ENCODE data around the gene AATF. TPM values are rescaled to one million over a fixed set of nuclear protein-coding genes. Genes with fewer than 3 reads are reported as not detected.
A peak's percentile ranks its signal among the peaks of the same experiment; 100 is the strongest.

The AATF gene
- total RNA-seq, 4 donors from 2014 or later: 30.3 to 50.5 (median 40.9) TPM

GRCh38 chr17:36942631-36943125, 6.1 kb upstream of the AATF start:
- H3K36me3 ChIP-seq: no peaks in the 10 kb centered on the region
- H3K27me3 ChIP-seq: peaks cover 98 to 100% (median 100%) of the 10 kb centered on the region in 3 donors
- H3K27ac ChIP-seq: no peak overlapping the region
- no peaks in the 10 kb centered on the region for H3K9me3 ChIP-seq
- in situ Hi-C loops (cut with MboI; ENCODE audit: low sequenced_read_pairs in 4 of 4): loop anchor here in 1 of 4 donors (25.0 kb wide), 1 partner anchor 305 kb away; no protein-coding TSS in a partner anchor
- ATAC-seq: no peak
- no peak for TF ChIP-seq CTCF (IDR thresholded peaks at IDR 0.05 in 4 of 5, conservative IDR thresholded peaks at IDR 0.05 in 1 of 5)
- TF ChIP-seq POLR2A (IDR thresholded peaks at IDR 0.05): no peak
- DNase-seq: no peak
- peaks cover 16 to 30% of the 10 kb centered on the region in 2 donors for H3K4me1 ChIP-seq
- H3K4me3 ChIP-seq: peak overlapping the region in 3 of 4 donors; percentile 22 to 40 (median 24)
- intact Hi-C loops (cut with DNase I; ENCODE audit: low total_unique reads): no loop called here

GRCh38 chr17:36943250-36944191, 5.2 kb upstream of the AATF start:
- Histone ChIP-seq H3K9me3 (no peaks in the 10 kb centered on the region), H3K27ac (no peak overlapping the region), H3K36me3 (no peaks in the 10 kb centered on the region), H3K4me1 (peaks cover 15 to 28% of the 10 kb centered on the region in 2 donors), H3K27me3 (peaks cover 92 to 95% (median 93%) of the 10 kb centered on the region in 3 donors), H3K4me3 (no peak overlapping the region)
- intact Hi-C loops (cut with DNase I; ENCODE audit: low total_unique reads): no loop called here
- no peak for DNase-seq
- no peak for TF ChIP-seq CTCF (IDR thresholded peaks at IDR 0.05 in 4 of 5, conservative IDR thresholded peaks at IDR 0.05 in 1 of 5)
- no peak for TF ChIP-seq POLR2A (IDR thresholded peaks at IDR 0.05)
- no peak for ATAC-seq
- in situ Hi-C loops (cut with MboI; ENCODE audit: low sequenced_read_pairs in 4 of 4): loop anchor here in 1 of 4 donors (25.0 kb wide), 1 partner anchor 306 kb away; no protein-coding TSS in a partner anchor

GRCh38 chr17:36944553-36944952, 4.2 kb upstream of the AATF start:
- H3K4me3 ChIP-seq: no peak overlapping the region
- ATAC-seq (no peak), DNase-seq (no peak)
- H3K27me3 ChIP-seq: peaks cover 82 to 85% (median 82%) of the 10 kb centered on the region in 3 donors
- TF ChIP-seq POLR2A (IDR thresholded peaks at IDR 0.05) (no peak), CTCF (IDR thresholded peaks at IDR 0.05 in 4 of 5, conservative IDR thresholded peaks at IDR 0.05 in 1 of 5) (no peak)
- no peaks in the 10 kb centered on the region for H3K36me3 ChIP-seq
- H3K27ac ChIP-seq: no peak overlapping the region
- intact Hi-C loops (cut with DNase I; ENCODE audit: low total_unique reads): no loop called here
- no peaks in the 10 kb centered on the region for H3K9me3 ChIP-seq
- in situ Hi-C loops (cut with MboI; ENCODE audit: low sequenced_read_pairs in 4 of 4): loop anchor here in 1 of 4 donors (25.0 kb wide), 1 partner anchor 307 kb away; no protein-coding TSS in a partner anchor
- H3K4me1 ChIP-seq: peaks cover 9 to 18% of the 10 kb centered on the region in 2 donors

GRCh38 chr17:36945140-36945539, 3.6 kb upstream of the AATF start:
- DNase-seq (no peak), ATAC-seq (no peak)
- Histone ChIP-seq H3K4me1 (peaks cover 14 to 21% of the 10 kb centered on the region in 2 donors), H3K4me3 (no peak overlapping the region), H3K27ac (no peak overlapping the region), H3K36me3 (no peaks in the 10 kb centered on the region), H3K27me3 (peaks cover 76 to 79% (median 78%) of the 10 kb centered on the region in 3 donors), H3K9me3 (no peaks in the 10 kb centered on the region)
- no peak for TF ChIP-seq CTCF (IDR thresholded peaks at IDR 0.05 in 4 of 5, conservative IDR thresholded peaks at IDR 0.05 in 1 of 5)
- TF ChIP-seq POLR2A (IDR thresholded peaks at IDR 0.05): no peak
- in situ Hi-C loops (cut with MboI; ENCODE audit: low sequenced_read_pairs in 4 of 4) (loop anchor here in 1 of 4 donors (25.0 kb wide), 1 partner anchor 308 kb away; no protein-coding TSS in a partner anchor), intact Hi-C loops (cut with DNase I; ENCODE audit: low total_unique reads) (loop anchor here (5.0 kb wide), 5 partner anchors 102 to 462 kb away; partner anchors contain the start of genes ACACA, MRM1, MYO19 and PIGW)

Data from gastrocnemius medialis (tissue), 4 donors.